Hematopoietic multipotent progenitor cell treated with erythropoietin and hydrocortisone succinate and interleukin-3 and kit ligand, for 15 days (in vitro differentiated cells): ENCODE data around the gene LAMA1.

Experiments
- DNase-seq: peaks from one replicate; pipeline ENCODE4 v3.0.0-alpha.2; 2015; ENCODE audit warnings: low spot score

LAMA1 gene

DNA sequence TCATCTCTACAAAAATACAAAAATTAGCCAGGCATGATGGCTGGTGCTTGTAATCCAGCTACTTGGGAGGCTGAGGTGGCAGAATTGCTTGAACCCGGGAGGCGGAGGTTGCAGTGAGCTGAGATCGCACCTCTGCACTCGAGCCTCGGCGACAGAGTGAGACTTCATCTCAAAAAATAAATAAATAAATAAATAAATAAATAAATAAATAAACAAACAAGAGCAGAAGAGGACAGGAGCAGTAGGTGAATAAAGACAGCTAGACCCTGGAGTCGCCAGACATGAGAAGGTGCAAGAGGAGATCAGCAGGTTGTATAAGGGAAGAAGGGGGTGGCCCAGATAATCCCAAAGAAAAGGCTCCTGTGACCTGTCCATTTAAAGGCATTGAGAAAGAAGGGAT is 12.3 kb downstream of the LAMA1 start:
- DNase-seq: no peak

DNA sequence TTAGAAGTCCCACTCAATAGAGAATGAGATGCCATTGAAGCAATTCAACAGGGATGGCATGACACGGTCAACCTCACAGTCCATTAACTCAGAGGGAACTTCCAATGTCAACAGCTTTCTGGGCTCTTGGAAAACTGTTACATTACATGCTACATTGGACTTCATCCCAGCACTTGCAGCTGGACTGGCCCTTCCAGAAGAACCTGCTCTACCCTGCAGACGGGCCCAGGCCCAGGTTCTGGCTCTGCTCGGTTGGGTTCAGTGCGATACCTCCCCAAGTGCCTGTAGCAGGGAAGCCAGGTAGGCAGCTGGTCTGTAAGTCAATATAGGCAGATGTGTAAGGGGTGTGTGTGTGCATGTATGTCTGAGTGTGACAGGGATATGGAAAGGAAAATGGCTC is 12.9 kb downstream of the LAMA1 start:
- no peak for DNase-seq

DNA sequence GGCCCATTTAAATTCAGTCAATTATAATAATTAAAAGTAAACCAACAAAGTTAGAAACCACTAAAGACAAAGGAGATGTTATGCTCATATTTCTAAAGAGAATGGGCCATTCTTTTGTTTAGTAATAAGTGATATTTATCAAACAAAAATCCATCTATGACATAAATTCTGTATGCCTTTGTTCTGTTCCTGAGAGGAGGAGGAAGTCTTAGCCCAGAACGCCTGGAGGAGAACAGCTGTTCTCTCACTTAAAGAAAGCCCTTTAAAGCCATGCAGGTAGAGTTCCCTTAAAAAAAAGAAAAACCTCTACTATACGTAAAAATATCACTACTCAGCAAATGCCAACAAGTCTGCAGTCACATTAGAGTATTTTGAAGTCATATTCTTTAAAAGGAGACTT is 15.5 kb downstream of the LAMA1 start:
- no peak for DNase-seq

DNA sequence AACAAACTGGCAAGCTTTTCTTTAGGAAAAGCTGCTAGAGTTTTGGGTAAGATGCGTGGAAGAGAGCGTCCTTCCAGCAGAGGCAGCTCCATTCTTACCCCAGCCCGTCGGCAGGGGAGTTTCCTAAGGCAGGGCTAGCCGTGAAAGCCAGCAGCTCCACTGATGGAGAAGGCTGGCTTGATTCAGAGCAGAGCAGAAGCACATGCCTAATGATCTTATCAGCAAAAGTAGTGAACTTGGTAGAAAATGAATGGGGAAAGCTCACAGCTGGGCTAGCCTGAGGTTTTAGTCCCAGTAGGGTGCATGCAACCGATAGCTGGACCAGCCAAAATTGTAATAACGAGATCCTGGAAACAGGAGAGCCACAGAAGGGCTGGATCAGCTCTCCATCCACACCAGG is 20.8 kb downstream of the LAMA1 start:
- DNase-seq: no peak

DNA sequence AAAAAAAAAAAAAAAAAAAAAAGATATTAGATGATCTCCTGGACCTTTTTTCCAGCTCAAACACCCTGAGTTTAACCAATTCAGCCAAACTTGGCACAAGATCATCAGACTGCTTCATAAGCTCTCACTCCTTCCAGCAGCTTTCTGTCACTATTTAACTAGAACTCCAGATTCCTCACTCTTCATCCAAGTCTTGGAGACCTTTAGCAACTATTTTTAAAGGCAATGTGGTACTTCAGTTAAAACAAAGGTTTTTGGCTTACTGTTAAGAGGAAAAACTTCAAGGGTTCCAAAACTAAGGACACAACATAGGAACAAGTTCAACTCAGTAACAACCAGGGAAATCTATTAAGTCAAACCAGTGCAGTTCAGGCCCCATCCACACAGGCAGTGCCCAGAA is 23.2 kb downstream of the LAMA1 start:
- DNase-seq: no peak

DNA sequence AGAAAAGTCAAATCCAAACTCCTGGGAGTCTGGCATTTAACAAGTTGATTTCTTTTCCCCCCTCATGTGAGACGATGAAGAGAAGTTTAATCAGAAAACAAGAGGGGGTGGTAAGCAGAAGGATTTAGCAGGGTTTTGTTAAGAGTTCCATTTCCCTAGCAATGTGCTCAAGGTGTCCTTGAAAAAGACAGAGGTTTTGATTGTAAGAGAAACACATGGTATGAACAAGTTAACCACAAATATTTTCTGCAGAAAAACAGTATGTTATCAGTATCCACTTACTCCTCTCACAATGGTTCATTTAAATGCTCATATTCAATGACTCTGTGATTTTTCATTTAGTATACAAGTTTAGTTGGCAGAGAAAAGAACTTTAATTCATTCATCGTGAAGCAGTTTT is 26.8 kb downstream of the LAMA1 start:
- DNase-seq: no peak

DNA sequence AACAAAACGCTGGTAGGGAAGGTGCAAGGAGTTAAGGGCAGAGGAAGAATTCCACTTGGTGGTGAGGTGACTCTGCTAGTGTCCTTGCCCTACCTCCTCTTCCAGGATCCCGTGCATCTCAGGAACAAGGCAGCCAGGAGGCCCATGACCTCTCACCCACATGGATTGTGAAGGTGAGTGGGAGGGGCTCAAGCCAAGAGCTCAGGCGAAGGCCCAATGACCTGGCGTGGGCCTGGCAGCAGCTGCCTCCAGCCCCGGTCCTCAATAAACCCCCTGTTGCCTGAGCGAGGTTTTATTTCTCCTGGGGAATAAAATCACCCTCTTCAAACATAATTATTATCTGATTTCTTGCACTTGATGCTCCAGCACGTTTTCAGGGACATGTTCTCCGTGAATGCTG is 28.2 kb downstream of the LAMA1 start:
- no peak for DNase-seq

DNA sequence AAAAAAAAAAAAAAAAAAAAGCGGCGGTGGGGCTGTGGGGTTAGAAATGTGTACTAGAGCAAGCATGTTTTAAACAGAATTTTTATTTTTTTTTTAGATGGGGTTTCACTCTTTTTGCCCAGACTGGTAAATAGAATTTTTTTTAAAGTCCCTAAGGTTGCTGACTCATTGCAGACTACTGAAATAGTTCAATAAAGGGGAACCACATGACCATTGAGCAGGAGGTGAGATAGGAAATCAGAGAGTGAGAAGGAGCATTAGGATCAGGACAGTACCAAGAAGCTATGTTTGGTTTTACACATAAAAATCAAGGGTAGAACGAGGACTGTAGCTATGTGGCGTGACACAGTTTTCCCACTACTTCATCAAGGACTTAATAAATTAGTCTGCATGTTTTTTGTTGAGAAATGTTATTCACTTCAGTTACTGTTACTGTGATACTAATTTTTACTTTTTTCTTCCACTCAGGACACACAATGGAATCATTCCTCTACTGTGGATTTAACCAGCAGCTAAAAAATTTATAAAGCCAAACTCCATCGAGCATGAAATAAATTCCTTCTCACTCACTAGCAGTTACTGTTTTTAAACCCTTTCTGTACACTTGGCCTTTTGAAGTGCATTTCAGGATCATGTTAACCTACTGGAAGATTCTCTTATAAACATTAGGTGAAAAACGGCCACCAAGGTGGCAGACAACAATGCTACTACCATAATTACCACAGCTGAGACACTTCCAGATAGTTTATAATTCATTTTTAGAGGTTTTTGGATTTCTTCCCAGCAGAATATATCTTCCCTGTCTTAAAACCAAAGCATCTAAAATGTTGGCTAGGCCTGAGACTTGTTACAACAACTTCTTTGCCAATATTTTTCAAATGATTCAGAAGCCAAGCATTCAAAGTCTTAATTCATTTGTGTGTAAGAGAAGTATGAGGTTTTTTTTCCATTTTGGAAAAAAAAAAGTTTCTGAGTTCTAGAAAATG is 33.2 kb downstream of the LAMA1 start:
- no peak for DNase-seq

DNA sequence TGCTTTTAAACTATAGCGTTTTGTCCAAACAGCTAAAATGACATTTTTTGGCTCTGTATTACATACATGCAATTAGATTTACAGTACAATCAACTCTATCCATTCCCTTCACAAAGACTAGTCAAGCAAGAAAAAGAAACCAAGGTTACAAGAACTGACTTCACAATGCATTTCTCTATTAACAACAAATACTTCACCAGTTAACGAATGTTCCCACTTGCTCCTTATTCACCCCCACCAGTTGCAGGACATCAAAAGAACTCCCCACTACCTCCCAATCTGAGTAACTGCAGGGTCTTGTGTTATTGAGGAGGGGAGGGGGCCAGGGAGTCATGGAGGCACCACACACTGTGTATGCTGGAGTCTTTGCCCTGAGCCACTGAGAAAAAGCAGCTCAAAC is 34.9 kb downstream of the LAMA1 start:
- no peak for DNase-seq

DNA sequence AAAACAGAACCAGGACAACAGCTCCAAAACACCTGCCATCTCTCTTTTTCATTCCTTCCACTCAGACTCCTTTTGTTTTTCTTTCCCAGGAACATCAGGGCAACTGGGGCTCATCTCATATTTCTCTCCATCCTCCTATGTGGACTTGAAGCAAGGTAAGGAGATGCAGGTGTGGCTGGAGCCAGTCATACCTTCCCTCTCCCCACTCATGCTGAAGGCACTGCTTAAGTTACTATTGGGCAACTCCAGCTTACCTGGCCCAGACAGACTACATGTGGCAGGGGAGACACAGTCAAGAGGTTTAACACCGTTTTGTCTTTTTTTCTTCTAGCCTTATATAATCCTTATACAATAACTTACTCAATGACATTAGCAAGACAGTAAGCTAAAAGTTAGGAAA is 38.4 kb downstream of the LAMA1 start:
- DNase-seq: no peak

DNA sequence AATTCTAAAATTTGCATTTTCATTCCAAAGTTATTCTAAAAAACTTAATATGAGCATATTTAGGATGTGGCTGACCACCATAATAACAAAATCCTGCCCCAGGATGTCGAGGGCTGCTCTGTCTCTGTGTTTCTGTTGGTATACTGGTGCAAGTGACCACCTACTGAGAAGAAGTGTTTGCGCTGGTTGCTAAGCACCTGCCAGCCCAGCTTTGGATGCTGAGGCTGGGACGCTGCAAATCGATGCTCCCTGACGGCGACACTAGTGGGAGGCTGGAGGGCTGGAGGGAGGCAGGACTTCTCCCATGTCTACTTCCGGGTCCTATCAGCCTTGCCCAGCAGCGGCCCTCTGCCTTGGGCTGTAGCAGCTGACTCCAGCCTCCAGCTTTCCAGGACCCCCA is 45.0 kb downstream of the LAMA1 start:
- DNase-seq: no peak

DNA sequence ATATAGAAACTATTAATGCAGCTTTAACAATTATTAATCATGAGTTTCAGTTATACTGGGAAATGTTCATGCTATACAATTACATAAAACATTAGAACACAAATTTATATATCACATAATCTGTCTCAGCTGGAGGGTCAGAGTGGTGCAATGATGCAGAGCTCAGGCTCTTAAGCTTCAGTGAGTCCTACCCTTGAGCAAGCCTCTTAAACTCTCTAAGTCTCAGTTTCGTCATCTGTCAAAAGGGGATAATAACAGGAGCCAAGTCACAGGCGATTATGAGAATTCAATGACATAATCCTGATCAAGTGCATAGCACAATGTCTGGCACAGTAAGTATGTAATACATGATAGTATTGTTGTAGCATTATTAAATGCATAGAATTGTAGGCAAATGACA is 46.0 kb downstream of the LAMA1 start:
- no peak for DNase-seq

DNA sequence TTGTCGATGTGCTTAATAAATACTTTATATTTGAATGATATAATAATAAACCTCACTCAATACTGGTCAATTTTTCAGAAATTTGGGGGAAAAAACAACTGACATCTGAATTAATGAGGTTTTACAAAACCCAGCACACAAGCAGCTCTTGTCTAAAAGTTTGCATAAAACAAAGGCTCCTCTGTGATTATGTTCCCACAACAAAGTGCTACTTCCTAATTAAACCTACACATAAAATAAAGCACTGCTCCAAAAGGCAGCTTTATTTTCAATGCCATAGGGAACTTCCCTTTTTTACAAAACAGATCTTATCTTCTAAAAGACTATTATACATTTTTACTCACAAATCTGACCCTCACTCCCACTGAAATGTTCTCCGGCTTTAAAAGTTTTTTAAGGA is 47.1 kb downstream of the LAMA1 start:
- DNase-seq: no peak

DNA sequence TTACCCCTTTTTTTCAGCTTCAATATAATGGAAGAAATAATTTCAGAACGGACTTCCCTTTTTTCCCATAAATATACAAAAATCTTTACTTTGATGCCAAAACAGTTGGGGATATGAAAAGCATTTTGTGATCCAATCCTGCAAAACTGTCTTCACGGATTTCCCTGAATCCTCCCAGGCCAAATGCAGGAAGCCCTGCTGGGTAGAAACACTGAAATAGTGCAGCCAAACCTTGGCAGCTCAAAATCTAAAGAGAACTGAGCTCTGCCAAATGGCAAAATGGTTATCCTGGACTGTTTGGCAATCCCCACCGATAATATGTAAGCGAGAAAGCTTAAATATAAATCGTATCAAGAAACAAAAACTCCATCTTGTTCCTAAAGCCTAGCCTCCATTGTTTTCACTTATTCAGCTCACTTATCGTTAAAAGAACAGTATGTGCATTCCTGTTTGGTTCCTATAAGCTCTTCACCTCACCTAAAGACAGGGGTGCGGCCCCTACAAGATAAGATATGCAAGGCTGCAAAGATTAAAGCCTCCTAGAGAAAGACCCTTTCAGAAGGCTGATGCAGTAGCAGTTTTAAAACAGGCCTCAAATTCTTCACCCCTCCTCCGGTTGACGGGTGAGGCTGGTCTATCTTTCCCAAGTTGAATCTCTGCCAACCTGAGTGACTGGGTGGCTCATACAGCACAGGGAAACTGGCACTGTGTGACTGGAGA is 48.6 kb downstream of the LAMA1 start:
- no peak for DNase-seq

DNA sequence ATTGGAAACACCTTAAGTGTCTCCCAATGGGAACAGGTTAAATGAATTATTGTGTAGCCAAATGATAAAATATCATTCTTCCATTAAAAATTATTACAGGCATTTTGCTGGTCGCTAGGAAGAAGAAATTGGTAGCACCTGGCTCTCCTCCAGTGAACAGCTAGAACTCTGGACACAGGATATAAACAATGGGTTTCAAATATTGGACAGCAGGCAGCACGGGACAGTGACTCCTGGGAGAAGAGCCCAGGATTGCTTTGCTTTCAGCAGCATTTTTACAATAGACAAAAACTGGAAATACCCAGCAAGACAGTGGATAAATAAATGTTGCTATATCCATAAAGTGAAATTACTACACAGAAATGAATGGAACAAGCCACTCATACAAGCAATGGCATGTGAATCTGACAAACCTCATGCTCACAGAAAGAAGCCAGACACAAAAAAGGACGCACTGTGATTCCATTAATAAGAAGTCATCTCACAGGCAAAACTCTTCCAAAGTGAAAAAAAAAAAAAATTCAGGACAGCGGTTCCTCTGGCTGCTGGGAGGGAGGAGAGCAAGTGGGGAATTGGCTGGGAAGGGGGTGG is 50.5 kb downstream of the LAMA1 start:
- no peak for DNase-seq

DNA sequence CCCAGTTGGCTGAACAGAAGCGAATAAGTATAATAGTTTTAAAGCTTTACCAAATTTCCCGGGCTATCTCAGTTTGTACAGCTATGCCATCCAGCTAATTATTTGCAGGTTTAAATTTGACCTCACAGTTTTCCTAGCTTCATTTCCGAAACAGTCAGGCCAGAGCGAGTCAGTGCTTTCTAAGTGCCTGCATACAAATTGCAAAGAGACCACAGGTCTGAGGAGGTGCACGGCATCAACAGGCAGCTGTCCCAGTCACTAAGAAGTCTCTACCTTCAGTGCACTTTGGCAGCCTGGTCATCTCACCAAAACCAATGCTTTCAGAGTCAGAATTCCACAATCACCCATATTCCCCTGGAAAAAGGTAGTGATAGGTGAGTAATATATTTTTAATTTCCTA is 51.9 kb downstream of the LAMA1 start:
- no peak for DNase-seq

DNA sequence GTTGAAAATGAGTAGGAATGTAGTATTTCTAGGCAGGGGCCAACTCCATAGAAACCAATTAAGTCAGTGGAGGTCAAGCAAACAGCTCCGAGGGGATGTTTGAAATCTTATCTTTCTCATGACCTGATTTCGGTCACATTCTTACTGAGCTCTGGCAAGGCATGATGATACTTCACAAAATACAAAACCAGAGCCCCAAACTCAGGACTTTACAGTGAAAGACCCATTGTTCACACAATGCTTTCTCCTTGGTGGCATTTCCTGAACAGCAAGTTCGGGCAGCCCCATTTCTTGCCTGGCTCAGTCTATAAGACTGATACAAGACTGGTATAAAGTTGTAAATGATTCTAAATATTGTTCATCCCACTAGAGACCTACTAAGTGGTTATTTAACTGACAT is 53.3 kb downstream of the LAMA1 start:
- no peak for DNase-seq

DNA sequence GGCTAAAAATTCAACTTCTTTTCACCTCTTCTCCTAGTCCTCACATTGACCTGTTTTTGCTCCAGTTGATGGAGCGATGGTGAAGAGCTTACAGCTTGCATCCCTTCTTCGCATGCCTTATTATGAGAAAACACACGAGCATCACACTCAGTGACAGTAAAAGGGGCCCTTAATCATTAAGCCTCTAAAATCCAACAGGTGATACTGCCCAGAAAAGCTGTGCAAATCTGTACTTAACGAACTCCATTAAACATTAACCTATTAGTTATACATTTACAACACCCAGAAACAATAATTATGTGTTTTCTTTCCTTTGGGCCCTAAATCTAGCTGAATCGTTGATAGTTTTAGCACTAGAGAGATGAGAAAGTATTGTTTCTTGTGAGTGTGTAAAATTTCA is 54.8 kb downstream of the LAMA1 start:
- DNase-seq: no peak

DNA sequence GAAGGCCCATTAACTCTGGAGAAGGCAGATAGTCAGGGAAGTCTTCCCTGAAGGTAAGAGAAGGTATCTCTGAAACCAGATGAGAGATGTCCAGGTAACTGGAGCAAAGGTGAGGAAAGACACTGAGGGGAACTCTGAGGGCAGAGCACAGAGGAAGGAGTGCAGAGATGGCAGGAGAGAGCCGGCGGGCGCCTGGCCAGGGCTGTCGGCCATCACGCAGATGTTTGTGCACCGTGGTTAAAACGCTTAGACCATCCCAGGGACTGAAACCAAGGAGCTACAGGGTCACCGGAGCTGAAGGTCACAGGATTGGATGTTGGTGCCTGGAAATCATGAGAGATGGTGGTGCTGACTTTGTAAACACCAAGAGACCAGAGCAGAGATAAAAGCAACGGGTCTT is 55.4 kb downstream of the LAMA1 start:
- DNase-seq: no peak

DNA sequence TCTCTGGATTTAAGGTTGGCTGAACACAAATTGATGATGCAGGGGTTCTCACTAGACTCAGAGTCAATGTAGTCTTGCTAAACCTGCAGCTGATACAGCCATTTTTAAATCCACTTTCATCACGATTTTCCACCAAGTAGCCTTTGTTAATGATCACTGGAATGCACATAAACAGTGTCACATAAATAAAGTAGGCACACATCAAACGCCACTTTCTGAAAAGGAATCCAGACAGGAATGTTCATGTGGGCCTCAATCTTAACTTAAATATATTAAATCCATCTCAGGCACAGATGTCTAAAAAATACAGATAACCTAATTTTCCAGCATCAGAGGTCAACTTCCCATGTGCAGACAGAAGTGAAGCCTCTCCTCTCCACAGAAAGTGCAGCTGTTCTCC is 58.3 kb downstream of the LAMA1 start:
- DNase-seq: no peak

DNA sequence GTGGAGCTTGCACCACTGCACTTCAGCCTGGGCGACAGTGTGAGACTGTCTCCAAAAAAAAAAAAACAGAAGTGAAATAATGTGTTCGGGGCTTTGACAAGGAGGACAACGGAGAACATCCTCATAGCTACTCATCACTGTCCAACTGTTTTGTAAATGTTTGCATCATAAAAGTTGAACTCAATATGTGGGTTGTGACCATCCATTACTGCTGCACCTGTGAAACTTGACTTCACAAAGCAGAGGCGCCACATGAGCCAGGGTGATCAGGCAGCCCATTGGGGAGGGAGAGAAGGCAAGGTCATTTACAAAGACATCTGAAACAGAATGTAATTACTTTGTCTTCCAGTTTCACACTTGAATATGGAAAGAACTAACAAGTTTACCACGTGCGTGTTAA is 61.6 kb downstream of the LAMA1 start:
- DNase-seq: no peak

DNA sequence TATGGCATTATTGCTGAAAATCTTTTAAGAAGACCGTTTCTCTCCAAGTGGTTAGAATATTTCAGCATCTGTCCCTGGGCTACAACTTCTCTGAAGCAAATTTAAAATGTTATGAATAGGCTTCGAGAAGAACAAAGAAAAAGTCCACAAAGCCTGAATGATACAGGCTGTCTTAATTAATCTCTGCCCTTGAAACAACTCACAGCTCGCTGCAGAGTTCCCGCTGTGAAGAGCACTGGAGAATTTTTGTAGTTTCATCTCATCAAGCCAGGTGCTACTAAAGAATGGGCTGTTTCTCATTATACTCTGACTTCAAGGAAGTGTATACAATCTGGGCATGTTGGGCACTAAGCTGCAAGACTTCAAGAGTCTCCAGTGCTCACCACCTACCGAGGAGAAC is 67.6 kb downstream of the LAMA1 start:
- no peak for DNase-seq

DNA sequence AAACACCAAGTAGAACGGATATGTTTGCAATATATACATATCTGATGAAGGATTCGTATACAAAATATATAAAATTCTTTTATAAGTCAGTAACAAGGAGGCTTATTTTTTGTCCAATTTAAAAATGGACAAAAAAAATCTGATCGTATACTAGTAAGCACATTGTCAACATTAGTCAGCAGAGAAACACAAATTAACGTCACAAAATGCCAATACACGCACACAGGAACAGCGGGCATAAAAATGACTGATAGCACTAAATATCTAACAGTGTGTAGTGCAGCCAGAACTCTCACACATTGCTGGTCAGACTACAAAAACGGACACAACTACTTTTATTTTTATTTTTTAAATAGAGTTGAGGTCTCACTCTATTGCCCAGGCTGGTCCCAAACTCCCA is 69.5 kb downstream of the LAMA1 start:
- DNase-seq: no peak
